GM19467 (cell line): ENCODE results near the gene TLR6.
"Not testable (repeated sequence)": the region's sequence is repeated elsewhere in the genome, so short reads cannot be mapped to it uniquely, and the experiment has no call there.

Experiments
- ATAC-seq: cut with Tn5 transposase; IDR thresholded peaks from one replicate; pipeline ENCODE4 v1.9.1; 2021; ENCODE audit warnings: mild to moderate bottlenecking, moderate library complexity; ENCODE audit not compliant: unreplicated experiment

Gene TLR6

DNA sequence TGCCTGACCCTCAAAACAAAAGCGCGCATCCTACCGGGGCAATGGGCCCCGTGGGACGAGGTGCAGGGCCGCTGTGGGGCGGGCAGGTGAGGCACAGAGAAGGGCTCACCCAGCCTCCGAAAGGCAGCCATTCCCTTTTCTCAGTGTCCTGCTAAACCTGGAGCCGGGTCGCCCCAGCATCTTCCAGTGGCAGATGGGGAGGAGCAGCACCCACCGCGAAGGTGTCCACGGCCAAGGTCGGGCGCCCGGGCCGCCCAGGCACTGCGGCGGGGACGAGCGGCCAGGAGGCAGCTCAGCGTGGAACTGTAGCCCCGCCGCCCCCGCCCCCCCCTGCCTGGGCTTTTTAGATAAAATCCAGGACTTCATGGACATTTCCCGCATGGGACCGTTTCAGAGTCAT lies 32.9 kb downstream of the TLR6 start:
- ATAC-seq = no peak

GRCh38 chr4:38822748-38823303 lies 33.8 kb downstream of the TLR6 start:
- no peak for ATAC-seq

GRCh38 chr4:38821739-38822138 lies 34.9 kb downstream of the TLR6 start:
- ATAC-seq = no peak

DNA sequence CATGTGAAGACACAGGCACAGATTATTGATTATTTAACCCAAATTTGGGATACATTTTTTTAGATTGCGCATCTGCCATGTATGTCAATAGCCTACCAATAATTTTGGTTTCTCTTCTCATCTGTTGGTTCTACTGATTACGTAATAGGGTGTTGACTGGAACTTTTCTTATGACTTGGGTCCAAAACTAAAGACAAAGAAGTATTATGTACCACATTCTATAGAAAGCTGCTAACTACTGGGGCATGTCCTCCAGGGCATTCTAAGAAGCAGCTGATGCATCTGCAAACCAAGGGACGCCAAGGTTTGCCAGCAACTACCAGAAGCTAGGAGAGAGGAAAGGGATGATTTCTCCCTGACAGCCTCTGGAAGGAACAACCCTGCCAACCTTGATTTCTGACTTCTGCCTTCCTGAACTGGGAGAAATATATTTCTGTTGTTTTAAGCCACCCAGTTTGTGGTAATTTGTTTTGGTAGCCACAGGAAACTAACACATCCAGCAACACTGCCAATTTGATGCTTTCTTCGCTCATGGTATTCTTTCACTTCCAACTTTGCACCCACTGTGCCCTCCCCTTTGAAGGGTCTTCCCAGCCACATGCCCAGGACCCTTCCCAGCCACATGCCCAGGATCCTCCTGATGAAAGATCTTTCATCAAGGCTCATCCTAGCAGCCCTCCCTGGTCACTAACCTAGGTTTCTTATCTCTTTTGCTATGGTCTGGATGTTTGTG lies 36.1 kb downstream of the TLR6 start:
- peak; percentile 57 for ATAC-seq

GRCh38 chr4:38819569-38819968 lies 37.0 kb downstream of the TLR6 start:
- ATAC-seq = no peak

GRCh38 chr4:38818441-38818976 lies 38.1 kb downstream of the TLR6 start:
- no peak for ATAC-seq

- no peak for ATAC-seq
Measured at GRCh38 chr4:38815885-38816782, 40.5 kb downstream of the TLR6 start.

DNA sequence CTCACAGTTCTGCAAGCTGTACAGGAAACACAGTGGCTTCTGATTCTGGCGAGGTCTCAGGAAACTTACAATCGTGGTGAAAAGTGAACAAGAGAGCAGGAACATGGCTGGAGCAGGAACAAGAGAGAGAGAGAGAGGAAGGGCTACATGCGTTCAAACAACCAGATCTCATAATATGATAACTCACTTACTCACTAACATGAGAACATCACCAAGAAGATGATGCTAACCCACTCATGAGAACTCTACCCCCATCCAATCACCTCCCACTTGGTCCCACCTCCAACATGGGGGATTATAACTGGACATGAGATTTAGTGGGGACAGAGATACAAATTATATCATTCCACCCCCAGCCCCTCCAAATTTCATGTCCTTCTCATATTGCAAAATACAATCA lies 42.2 kb downstream of the TLR6 start:
- ATAC-seq = no peak

GRCh38 chr4:38811297-38811696 lies 45.3 kb downstream of the TLR6 start:
- ATAC-seq = no peak

DNA sequence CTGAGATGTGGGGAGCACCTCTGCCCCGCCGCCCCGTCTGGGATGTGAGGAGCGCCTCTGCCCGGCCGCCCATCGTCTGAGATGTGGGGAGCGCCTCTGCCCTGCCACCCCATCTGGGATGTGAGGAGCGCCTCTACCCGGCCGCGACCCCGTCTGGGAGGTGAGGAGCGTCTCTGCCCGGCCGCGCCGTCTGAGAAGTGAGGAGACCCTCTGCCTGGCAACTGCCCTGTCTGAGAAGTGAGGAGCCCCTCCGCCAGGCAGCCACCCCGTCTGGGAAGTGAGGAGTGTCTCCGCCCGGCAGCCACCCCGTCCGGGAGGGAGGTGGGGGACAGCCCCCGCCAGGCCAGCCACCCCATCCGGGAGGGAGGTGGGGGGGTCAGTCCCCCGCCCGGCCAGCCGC lies 49.2 kb downstream of the TLR6 start:
- not testable (repeated sequence) for ATAC-seq

GRCh38 chr4:38806251-38806650 lies 50.4 kb downstream of the TLR6 start:
- ATAC-seq = not testable (repeated sequence)

- peak; percentile 86 for ATAC-seq
Measured at GRCh38 chr4:38805530-38806145, 51.0 kb downstream of the TLR6 start.

DNA sequence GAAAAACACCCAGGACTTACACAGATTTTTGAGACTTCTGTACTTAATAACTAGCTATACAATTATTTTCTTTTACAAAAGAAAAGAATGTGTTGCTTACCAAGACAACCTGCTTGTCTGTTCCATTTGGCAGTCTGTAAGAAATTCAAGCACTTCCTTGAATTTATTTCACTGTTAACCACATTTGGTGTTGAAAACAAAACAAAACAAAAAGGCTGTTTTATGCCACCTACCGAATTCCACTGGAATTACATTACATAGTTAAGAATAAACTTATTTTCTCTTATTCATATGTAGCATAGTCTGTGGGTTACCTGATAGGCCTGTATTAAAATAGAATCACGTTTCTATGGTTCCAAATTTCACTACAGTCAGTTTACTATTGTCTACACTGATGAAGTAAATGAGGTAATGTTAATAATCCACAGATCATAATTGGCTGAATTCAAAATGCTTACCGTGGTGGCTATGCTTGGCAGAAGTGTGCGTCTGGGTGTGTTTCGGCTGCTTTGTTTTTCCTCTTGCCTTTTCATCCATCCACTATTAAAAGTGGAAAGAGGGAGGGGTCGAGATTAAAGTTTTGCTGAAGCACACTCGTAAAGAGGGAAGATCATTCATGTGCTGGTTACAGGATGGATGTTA lies 51.8 kb downstream of the TLR6 start, which contains the start of gene TLR1:
TLR1 (minus strand) TSS at position 138 of the 642 bp plus-strand sequence. CDS start 5,960 bp downstream, outside the sequence.
- peak; percentile 20 for ATAC-seq

GRCh38 chr4:38803833-38804653 lies 52.6 kb downstream of the TLR6 start:
- peak; percentile 43 for ATAC-seq

DNA sequence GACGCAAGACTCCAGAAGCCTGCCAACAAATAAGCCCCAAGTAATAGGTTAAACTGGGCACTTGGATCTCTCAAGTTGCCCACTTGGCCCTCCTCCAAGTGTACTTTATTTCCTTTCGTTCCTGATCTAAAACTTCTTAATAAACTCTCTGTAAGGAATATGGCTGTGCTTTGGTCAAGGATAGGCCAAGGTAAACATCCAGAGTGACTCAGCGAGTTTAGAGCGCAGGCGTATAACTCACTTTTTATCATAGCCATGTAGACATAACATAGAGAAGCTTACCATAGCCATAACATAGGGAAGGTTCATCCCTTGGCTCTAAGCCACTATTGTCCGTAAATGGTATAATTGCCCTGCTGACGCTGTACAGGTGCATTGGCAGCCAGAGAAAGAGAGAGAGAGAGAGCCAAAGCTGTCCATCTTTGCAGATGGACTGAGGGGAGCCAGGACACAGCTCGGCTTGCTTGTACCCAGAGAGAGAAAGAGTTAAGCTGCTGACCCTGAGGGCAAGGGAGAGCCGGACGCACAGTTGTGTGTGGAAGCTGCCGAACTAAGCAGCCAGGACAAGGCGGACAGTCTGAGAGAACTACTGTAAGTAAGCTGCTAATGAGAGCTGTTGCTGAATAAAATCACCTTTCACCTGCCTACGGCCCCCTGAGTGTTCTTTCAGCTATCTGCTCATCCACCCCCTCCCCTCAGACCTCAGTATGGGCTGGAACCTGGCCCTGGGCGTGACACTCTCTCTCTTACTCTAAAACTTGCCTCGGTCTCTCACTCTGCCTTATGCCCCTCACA lies 53.9 kb downstream of the TLR6 start:
- no peak for ATAC-seq

DNA sequence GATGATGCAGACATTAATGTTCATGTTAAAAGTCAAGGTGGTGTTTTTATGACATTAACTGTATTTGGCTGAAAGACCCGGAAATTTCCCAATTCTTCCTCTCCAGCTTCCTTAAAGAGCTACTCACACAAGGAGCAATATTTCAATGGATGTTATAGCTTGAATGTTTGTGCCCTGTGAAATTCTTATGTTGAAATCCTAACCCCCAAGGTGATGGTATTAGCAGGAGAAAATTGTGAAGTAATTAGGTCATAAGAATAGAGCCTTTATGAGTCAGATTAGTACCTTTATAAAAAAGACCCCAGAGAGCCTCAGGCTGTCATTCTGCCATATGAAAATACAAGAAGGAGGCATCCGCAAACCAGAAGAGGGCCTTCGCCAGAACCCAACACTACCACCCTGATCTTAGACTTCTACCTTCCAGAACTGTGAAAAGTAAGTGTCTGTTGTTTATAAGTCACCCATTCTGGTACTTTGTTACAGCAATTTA lies 55.6 kb downstream of the TLR6 start:
- no peak for ATAC-seq

- ATAC-seq = no peak
Measured at GRCh38 chr4:38800366-38800765, 56.3 kb downstream of the TLR6 start.

DNA sequence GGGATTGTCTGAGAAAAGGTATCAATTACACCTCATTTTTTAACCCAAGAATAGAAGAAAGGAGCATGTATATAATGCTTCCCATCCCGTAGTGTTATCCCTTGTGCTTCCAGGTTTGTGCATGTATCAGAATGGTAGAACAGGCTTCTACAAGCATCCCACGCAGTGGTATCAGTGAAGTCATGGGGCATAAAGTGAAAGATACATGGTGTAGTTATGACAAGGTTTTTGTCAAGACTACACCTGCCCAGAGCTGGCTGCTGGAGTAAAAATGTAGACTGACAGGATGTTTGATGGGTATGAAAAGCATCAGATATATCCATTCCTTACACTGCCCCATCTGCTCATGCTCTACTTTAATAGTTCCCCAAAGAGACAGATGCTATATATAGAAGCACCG lies 61.5 kb downstream of the TLR6 start:
- ATAC-seq = no peak

DNA sequence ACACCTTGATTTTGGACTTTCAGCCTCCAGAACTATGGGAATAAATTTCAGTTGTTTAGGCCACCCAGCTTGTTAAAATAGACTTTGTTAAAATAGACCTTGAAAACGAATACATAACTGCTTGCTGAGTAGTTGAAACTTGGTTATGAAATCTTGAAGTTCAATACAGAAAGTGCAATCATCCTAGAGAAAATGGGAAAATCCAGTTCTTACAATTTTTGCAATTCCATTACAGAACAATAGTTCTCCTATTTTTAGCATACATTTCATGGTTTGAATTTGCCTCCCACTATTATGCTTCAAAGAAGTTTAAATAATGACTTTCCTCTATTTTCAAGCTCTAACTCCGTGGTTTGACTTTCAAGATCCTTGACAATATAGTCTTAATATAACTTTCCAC lies 62.6 kb downstream of the TLR6 start:
- ATAC-seq = no peak
